Muscle of leg (tissue), 11 donors: ENCODE measurements around the gene OSBPL10. TPM values are rescaled to one million over a fixed set of nuclear protein-coding genes. Genes with fewer than 3 reads are reported as not detected.

Experiments used
- DNase-seq: peaks from one replicate; pipeline ENCODE4 v3.0.0; 2013
- H3K27ac ChIP-seq: one replicate; pipeline ENCODE4 v1.5.1; 2013; ENCODE audit warnings: mild to moderate bottlenecking, low read length, control low read depth
- H3K27me3 ChIP-seq: one replicate; pipeline ENCODE4 v1.6.1; 2013; ENCODE audit warnings: low read length; ENCODE audit not compliant: control insufficient read depth, insufficient read depth
- H3K36me3 ChIP-seq: one replicate; pipeline ENCODE4 v1.6.1; 2013; ENCODE audit warnings: low read length; ENCODE audit not compliant: control insufficient read depth, insufficient read depth
- H3K4me1 ChIP-seq: one replicate; pipeline ENCODE4 v1.6.1; 2013; ENCODE audit warnings: low read length; ENCODE audit not compliant: control insufficient read depth, insufficient read depth
- H3K4me3 ChIP-seq: one replicate; pipeline ENCODE4 v1.5.1; 2013; ENCODE audit warnings: low read length, control low read depth
- H3K9me3 ChIP-seq: replicated peaks from 2 replicates; pipeline ENCODE4 v1.6.1; 2013; ENCODE audit warnings: low read depth, low read length; ENCODE audit not compliant: control insufficient read depth
- WGBS: methylation state at CpG from one replicate; pipeline ENCODE4 v1.1.5; 2013; ENCODE audit warnings: missing lambda C conversion rate; ENCODE audit not compliant: insufficient coverage; 5-methylcytosine and 5-hydroxymethylcytosine counted together
- polyA plus RNA-seq, 8 donors: library from polyadenylated mRNA; unstranded; fragments of 120-200 nt; gene quantifications; one replicate each; pipeline versions ENCODE4 v1.2.1 to v1.2.3, GENCODE V29; 2013; ENCODE audit warnings: inconsistent platforms in 1 of 8, low replicate concordance in 1 of 8; ENCODE audit not compliant: insufficient read length in 8 of 8, insufficient read depth in 1 of 8
- total RNA-seq: library from RNA; stranded (reverse); fragments of 120-200 nt; gene quantifications from one replicate; pipeline ENCODE4 v1.2.4, GENCODE V29; 2013

OSBPL10 gene
- total and polyA plus RNA-seq, 9 donors: 7.6 to 19.3 (median 13.7) TPM

DNA sequence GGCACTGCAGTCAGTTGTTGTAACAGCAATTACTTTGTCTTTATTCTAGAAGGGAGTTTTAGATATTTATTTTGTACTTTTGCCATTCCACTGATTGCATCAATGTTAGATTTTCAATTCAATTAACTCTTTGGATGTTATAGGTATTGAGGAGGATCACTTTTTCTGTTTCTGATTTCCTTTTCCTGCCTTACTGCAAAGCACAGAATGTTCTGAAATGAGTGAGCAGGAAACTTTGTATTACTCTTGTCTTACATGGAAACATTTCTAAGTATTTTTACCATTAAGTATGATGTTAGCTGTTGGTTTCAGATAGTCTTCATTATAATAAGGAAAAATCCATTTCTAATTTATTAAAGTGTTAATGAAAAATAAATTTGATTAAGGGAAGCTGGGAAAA, 80.5 kb downstream of the OSBPL10 start:
- H3K36me3 ChIP-seq: no peaks in the 10 kb centered on the region
- peaks cover 5% of the 10 kb centered on the region for H3K4me1 ChIP-seq
- H3K27me3 ChIP-seq: no peaks in the 10 kb centered on the region
- no peaks in the 10 kb centered on the region for H3K9me3 ChIP-seq
- H3K27ac ChIP-seq: no peak overlapping the region
- DNase-seq: no peak
- no peak overlapping the region for H3K4me3 ChIP-seq

DNA sequence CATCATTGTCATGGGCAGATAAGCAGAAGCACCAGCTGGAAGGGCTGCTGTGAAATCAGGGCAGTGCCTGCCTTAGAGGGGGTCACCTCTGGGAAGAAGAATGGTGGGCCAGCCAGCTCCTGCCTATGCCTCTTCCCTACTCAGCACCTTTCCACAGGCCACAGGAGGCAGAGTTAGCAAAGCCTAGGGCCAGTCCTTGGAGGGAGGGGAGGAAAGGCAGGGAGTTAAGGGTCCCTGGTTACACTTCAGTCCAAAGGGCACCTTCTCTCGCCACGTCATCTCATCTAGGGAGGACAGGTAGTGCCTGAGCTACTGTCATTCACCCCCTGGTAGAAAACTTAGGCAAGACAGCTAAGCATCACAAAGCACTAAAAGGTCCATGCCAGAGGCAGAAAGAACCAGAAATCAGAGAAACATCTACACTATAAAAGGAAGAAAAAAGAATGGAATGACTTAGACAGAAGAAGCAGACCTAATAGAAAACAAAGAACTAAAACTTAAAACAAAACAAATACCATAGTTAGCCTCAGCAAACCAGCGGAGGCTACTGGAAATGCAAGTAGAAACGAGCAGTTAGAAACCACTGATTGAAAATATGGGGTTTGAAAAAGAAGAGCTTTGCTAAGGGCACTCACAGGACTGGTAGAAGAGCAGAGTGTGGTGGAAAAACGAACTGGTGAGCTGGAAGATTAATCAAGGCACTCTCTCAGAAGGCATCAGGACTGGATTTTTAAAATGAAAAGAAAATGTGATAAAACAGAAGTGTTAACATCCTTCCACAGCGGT, 84.2 kb downstream of the OSBPL10 start:
- Histone ChIP-seq H3K27ac (no peak overlapping the region), H3K4me1 (no peaks in the 10 kb centered on the region), H3K36me3 (no peaks in the 10 kb centered on the region), H3K27me3 (no peaks in the 10 kb centered on the region), H3K9me3 (no peaks in the 10 kb centered on the region), H3K4me3 (no peak overlapping the region)
- 42% methylated on average over 2 of the region's 6 CpGs for WGBS
- DNase-seq: no peak

DNA sequence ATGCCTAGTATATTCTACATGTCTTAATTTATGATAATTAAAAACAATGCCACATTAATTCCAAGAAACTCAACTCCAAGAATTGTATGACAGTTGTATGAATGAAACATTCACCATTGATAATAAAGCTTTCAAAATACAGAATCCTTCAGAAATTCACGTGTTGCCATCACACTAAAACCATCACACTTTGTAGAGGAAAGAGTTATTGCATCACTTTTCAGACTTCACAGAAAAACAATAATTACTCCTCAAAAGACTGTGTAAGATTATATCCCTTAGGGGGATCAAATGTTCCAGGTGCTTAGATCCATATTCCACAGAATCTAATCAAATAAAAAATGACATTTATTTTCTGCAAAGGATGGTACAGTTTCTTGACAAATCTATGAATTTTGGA, 85.0 kb downstream of the OSBPL10 start:
- Histone ChIP-seq H3K27me3 (no peaks in the 10 kb centered on the region), H3K4me3 (no peak overlapping the region), H3K36me3 (no peaks in the 10 kb centered on the region), H3K9me3 (no peaks in the 10 kb centered on the region), H3K4me1 (no peaks in the 10 kb centered on the region), H3K27ac (no peak overlapping the region)
- no CpG with 5 or more reads among the region's 1 CpG for WGBS
- DNase-seq: no peak

DNA sequence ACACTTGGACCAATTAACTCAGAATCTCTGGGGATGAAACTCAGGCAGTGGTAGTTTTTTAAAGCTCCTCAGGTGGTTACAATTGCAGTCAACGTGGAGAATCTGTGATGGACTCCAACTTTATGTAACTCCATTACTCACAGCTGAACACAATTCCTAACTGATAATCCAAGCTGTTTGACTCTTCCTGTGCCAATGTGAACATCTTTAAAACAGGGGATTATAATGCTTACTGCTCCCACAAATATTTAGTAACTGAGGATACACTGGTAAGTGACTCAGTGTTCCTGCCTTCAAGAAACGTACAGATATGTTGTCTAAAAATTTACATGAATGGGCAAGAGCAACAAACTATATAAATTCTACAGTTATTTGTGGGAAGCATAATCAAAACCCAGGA, 85.6 kb downstream of the OSBPL10 start:
- H3K36me3 ChIP-seq: no peaks in the 10 kb centered on the region
- H3K4me3 ChIP-seq: no peak overlapping the region
- H3K27me3 ChIP-seq: no peaks in the 10 kb centered on the region
- no peak for DNase-seq
- H3K4me1 ChIP-seq: no peaks in the 10 kb centered on the region
- no CpG with 5 or more reads among the region's 2 CpGs for WGBS
- no peak overlapping the region for H3K27ac ChIP-seq
- no peaks in the 10 kb centered on the region for H3K9me3 ChIP-seq

DNA sequence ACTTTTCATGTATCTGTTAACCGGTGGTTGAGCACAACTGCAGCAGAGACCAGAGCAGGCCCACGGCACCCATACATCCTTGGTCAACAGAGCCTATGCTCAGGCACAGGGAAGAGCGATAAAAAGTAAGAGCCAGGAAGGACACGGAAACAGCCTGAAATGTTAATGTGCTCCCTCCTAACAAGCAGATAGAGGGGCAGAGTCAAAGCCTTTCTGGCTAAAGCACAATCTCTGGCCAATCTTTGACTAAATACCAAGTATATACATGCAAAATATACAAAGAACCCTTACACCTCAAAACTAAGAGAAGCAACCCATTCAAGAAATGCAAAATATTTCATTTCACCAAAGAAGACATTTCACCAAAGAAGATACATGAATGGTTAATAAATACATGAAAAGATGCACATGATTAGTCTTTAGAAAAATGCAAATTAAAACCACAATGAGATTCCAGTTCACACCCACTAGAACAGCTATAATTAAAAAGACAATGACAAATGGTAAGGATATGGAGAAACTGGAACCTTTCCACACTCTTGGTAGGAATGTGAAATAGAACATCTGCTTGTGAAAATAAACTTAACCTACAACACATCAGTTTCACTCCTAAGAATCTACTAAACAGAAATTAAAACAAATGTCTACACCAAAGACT, 88.0 kb downstream of the OSBPL10 start:
- peak; percentile 14 for DNase-seq
- no peaks in the 10 kb centered on the region for H3K4me1 ChIP-seq
- H3K27ac ChIP-seq: no peak overlapping the region
- H3K36me3 ChIP-seq: no peaks in the 10 kb centered on the region
- 88% methylated on average over 4 of the region's 4 CpGs for WGBS
- no peaks in the 10 kb centered on the region for H3K27me3 ChIP-seq
- no peaks in the 10 kb centered on the region for H3K9me3 ChIP-seq
- H3K4me3 ChIP-seq: no peak overlapping the region

DNA sequence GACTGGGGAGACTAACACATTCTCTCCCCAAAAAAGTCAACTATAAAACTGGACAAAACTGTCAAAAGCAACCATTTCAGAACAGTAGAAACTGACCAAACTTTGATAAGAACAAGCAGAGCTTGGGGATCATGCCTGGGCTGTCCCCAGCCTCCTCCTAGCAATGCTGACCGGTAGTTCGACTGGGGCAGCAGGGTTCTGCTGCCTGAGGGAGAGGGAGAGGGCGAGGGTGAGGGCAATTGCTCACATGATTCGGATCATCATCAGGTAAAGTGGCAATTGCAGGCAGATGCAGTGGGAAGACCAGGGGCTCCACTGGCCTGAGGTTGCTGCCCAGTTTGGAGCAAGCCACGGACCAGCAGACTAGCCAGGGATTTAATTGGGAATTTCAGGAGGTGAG, 88.6 kb downstream of the OSBPL10 start:
- Histone ChIP-seq H3K36me3 (no peaks in the 10 kb centered on the region), H3K27me3 (no peaks in the 10 kb centered on the region), H3K27ac (no peak overlapping the region), H3K4me1 (no peaks in the 10 kb centered on the region), H3K4me3 (no peak overlapping the region), H3K9me3 (no peaks in the 10 kb centered on the region)
- DNase-seq: no peak
- 93% methylated on average over 5 of the region's 5 CpGs for WGBS

DNA sequence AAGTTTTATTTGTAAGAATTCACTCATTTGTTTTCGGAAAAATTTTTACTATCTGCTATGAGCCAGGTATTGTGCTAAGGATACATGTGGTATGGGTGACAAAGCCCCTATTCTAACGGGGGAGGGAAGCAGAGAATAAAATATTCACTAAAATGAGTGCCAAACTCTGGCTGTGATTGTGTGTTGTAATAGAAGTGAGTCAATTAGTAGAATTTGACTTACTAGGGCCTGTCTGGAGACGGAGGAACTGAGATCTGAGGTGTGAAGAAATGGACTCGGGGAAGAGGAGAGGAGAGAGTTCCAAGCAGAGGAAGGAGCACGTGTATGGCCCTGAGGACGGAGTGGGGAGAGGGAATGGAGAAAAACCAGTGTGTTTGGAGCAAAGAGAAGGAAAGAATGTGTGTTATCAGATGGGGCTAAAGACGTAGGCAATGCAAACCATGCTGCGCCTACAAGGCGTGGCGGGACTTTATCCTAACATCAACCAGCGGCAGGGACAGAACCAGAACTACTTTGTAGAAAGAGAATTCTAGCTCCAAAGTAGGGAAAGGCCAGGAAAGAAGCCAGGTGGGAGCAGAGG, 89.1 kb downstream of the OSBPL10 start:
- H3K4me3 ChIP-seq: no peak overlapping the region
- no peaks in the 10 kb centered on the region for H3K36me3 ChIP-seq
- H3K27ac ChIP-seq: no peak overlapping the region
- no peak for DNase-seq
- WGBS: 77% methylated on average over 5 of the region's 11 CpGs
- no peaks in the 10 kb centered on the region for H3K27me3 ChIP-seq
- H3K4me1 ChIP-seq: no peaks in the 10 kb centered on the region
- no peaks in the 10 kb centered on the region for H3K9me3 ChIP-seq

DNA sequence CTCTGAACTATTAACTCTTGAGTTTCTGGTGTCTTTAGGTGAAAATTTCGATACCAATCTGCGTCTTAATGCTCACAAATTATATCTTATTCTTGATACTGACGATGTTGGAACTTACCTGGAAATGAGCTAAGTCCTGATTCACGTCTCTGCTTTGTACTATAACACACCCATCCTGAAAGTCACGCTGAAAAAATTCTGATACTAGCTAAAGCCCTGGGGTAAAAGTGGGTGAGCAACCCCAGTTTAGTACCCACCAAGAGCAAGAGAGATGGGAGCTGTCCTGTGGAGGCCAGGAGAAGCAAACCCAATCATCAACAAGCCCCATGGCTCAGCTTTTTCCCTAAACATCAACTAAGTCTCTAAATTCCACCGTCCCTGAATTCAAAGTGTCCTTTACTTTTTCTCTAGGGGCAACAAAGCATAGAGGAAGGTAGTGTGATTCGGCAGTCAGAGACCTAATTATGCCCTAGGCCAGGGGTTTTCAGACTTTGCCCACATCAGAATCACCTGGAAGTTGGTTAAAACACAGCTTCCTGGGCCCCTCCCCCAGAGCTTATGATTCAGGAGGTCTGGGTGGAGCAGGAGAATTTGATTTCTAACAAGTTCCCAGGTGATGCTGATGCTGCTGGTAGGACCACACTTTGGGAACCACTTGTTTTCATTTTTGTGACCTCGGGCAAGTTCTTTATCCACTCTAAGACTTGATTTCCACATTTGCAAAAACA, 90.2 kb downstream of the OSBPL10 start:
- H3K27ac ChIP-seq: no peak overlapping the region
- H3K27me3 ChIP-seq: no peaks in the 10 kb centered on the region
- 73% methylated on average over 1 of the region's 8 CpGs for WGBS
- no peak overlapping the region for H3K4me3 ChIP-seq
- no peak for DNase-seq
- H3K4me1 ChIP-seq: no peaks in the 10 kb centered on the region
- H3K9me3 ChIP-seq: no peaks in the 10 kb centered on the region
- H3K36me3 ChIP-seq: no peaks in the 10 kb centered on the region

DNA sequence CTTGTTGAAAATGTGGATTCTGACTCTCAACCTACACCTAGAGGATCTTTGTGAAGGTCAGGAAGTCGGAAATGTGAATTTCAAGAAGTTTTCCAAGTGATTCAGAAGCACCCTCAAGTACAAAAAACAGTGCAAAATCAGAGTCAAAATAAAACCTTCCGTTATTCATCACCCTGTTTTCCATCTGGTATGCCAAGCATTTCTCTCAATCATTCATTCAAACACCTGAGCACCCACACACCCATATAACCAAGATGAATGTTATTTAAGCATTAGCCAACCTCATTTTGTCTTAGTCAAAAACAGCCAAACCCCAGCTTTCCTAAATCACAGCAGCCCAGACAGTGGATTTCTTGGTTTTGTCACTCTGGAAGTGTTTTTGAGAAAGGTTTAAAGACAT, 91.1 kb downstream of the OSBPL10 start:
- Histone ChIP-seq H3K4me3 (no peak overlapping the region), H3K27ac (no peak overlapping the region), H3K9me3 (no peaks in the 10 kb centered on the region), H3K4me1 (no peaks in the 10 kb centered on the region), H3K27me3 (no peaks in the 10 kb centered on the region), H3K36me3 (no peaks in the 10 kb centered on the region)
- WGBS: 100% methylated on average over 1 of the region's 2 CpGs
- DNase-seq: no peak

DNA sequence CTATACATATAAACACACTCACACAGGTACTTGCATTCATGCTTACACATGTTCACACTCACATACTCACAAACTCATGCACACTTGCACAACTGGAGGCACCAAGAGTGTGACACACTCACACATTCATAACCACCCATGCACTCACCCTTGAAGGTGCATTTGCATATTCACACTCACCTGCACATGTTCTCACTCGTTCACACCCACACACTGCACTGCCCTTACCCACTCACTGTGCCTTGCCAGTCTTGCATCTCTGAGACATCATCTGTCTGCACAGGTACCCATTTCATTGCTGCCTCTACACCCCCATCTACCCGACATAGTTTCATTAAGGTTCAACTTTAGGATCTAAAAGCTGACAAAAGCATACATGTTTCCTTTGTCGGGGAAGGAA, 95.8 kb downstream of the OSBPL10 start:
- Histone ChIP-seq H3K4me3 (no peak overlapping the region), H3K27ac (no peak overlapping the region), H3K9me3 (no peaks in the 10 kb centered on the region), H3K4me1 (no peaks in the 10 kb centered on the region), H3K27me3 (no peaks in the 10 kb centered on the region), H3K36me3 (no peaks in the 10 kb centered on the region)
- WGBS: 92% methylated on average over 1 of the region's 3 CpGs
- no peak for DNase-seq
